Jurkat, Clone E6-1 (cell line): ENCODE data around the gene CCDC107.

ENCODE experiments used
- DNase-seq: peaks from one replicate; pipeline ENCODE4 v3.0.0-alpha.2; 2011; ENCODE audit warnings: low read depth, low spot score
- H3K4me3 ChIP-seq: 2 replicates; pipeline ENCODE4 v1.5.1; 2011; ENCODE audit warnings: mild to moderate bottlenecking, low read length, control low read depth, moderate library complexity

CCDC107 gene

GRCh38 chr9:35679091-35679490, 21.0 kb downstream of the CCDC107 start:
- H3K4me3 ChIP-seq, result no peak overlapping the region
- DNase-seq, result no peak

GRCh38 chr9:35679766-35680330, 21.8 kb downstream of the CCDC107 start:
- DNase-seq, result no peak
- no peak overlapping the region for H3K4me3 ChIP-seq

- H3K4me3 ChIP-seq, result no peak overlapping the region
- no peak for DNase-seq
Observed at GRCh38 chr9:35680331-35681105, 22.4 kb downstream of the CCDC107 start.

GRCh38 chr9:35681341-35682002, 23.4 kb downstream of the CCDC107 start:
- H3K4me3 ChIP-seq, result no peak overlapping the region
- DNase-seq, result no peak

GRCh38 chr9:35682051-35682450, 24.0 kb downstream of the CCDC107 start:
- DNase-seq, result no peak

GRCh38 chr9:35682520-35683315, 24.6 kb downstream of the CCDC107 start:
- H3K4me3 ChIP-seq, result no peak overlapping the region
- no peak for DNase-seq

More at GRCh38 chr9:35682051-35682450, 24.0 kb downstream of the CCDC107 start:
- no peak overlapping the region for H3K4me3 ChIP-seq

- H3K4me3 ChIP-seq, result no peak overlapping the region
- DNase-seq, result no peak
Observed at GRCh38 chr9:35683323-35683722, 25.2 kb downstream of the CCDC107 start.

- DNase-seq, result no peak
- H3K4me3 ChIP-seq, result no peak overlapping the region
Observed at GRCh38 chr9:35684921-35685320, 26.8 kb downstream of the CCDC107 start.

GRCh38 chr9:35685506-35685905, 27.4 kb downstream of the CCDC107 start:
- no peak for DNase-seq
- H3K4me3 ChIP-seq, result no peak overlapping the region

- no peak overlapping the region for H3K4me3 ChIP-seq
- no peak for DNase-seq
Observed at GRCh38 chr9:35686222-35687203, 28.4 kb downstream of the CCDC107 start.

GRCh38 chr9:35687306-35687705, 29.2 kb downstream of the CCDC107 start:
- no peak for DNase-seq
- no peak overlapping the region for H3K4me3 ChIP-seq

GRCh38 chr9:35687972-35688557, 30.0 kb downstream of the CCDC107 start:
- no peak overlapping the region for H3K4me3 ChIP-seq

GRCh38 chr9:35688558-35689541, 30.8 kb downstream of the CCDC107 start:
- H3K4me3 ChIP-seq, result no peak overlapping the region
- DNase-seq, result no peak

More at GRCh38 chr9:35687972-35688557, 30.0 kb downstream of the CCDC107 start:
- no peak for DNase-seq

- peak within 1 kb of the TSS; percentile 68 for H3K4me3 ChIP-seq
- DNase-seq, result no peak
Observed at GRCh38 chr9:35689542-35690293, 31.6 kb downstream of the CCDC107 start, which contains the start of gene TPM2. Gene TPM2, minus strand, starts transcription at chr9:35689925. Its CDS starts 108 bp downstream, at chr9:35689817.

GRCh38 chr9:35690294-35690613, 32.2 kb downstream of the CCDC107 start:
- H3K4me3 ChIP-seq, result peak overlapping the region; percentile 68
- DNase-seq, result no peak

- peak; percentile 45 for DNase-seq
- H3K4me3 ChIP-seq, result peak overlapping the region; percentile 68
Observed at GRCh38 chr9:35690614-35691333, 32.7 kb downstream of the CCDC107 start.
